CD1c-positive myeloid dendritic cell (primary cell): Measurements from ENCODE around the gene SPRR2F.
"Not testable (repeated sequence)": the region's sequence is repeated elsewhere in the genome, so short reads cannot be mapped to it uniquely, and the experiment has no call there.

Experiments used
- DNase-seq: peaks from one replicate; pipeline ENCODE4 v3.0.0-alpha.2; 2016; ENCODE audit errors: extremely low spot score

Gene SPRR2F

GRCh38 chr1:153113416-153113815, at the start of gene SPRR2F:
Gene SPRR2F, minus strand, starts transcription at chr1:153113516. Its CDS starts 783 bp downstream, at chr1:153112733.
- no peak for DNase-seq

GRCh38 chr1:153155541-153155940, 42.2 kb upstream of the SPRR2F start:
- no peak for DNase-seq

GRCh38 chr1:153152481-153152880, 39.2 kb upstream of the SPRR2F start:
- no peak for DNase-seq

- no peak for DNase-seq
Measured at GRCh38 chr1:153150846-153151245, 37.5 kb upstream of the SPRR2F start, which contains the start of gene SPRR2G. Gene SPRR2G, minus strand, starts transcription at chr1:153150890. Its CDS starts 780 bp downstream, at chr1:153150110.

GRCh38 chr1:153141377-153141776, 28.1 kb upstream of the SPRR2F start:
- no peak for DNase-seq

GRCh38 chr1:153140484-153140883, 27.2 kb upstream of the SPRR2F start:
- DNase-seq = no peak

GRCh38 chr1:153133743-153134142, 20.4 kb upstream of the SPRR2F start:
- no peak for DNase-seq

- no peak for DNase-seq
Measured at GRCh38 chr1:153133267-153133666, 20.0 kb upstream of the SPRR2F start.

- DNase-seq = not testable (repeated sequence)
Measured at GRCh38 chr1:153128688-153129087, 15.4 kb upstream of the SPRR2F start.

- no peak for DNase-seq
Measured at GRCh38 chr1:153127296-153127695, 14.0 kb upstream of the SPRR2F start.

- no peak for DNase-seq
Measured at GRCh38 chr1:153125536-153125935, 12.2 kb upstream of the SPRR2F start.

GRCh38 chr1:153123793-153124192, 10.5 kb upstream of the SPRR2F start:
- DNase-seq = not testable (repeated sequence)

GRCh38 chr1:153122831-153123421, 9.6 kb upstream of the SPRR2F start:
- DNase-seq = no peak

- DNase-seq = no peak
Measured at GRCh38 chr1:153120945-153121344, 7.6 kb upstream of the SPRR2F start.

GRCh38 chr1:153119491-153119971, 6.2 kb upstream of the SPRR2F start:
- no peak for DNase-seq

GRCh38 chr1:153115264-153115663, 1.9 kb upstream of the SPRR2F start:
- not testable (repeated sequence) for DNase-seq

- DNase-seq = not testable (repeated sequence)
Measured at GRCh38 chr1:153112454-153112853, 862 bp downstream of the SPRR2F start.

- DNase-seq = no peak
Measured at GRCh38 chr1:153100245-153100644, 13.1 kb downstream of the SPRR2F start.

GRCh38 chr1:153099461-153100045, 13.8 kb downstream of the SPRR2F start:
- no peak for DNase-seq

- no peak for DNase-seq
Measured at GRCh38 chr1:153095764-153096163, 17.6 kb downstream of the SPRR2F start.

- DNase-seq = no peak
Measured at GRCh38 chr1:153094426-153094825, 18.9 kb downstream of the SPRR2F start, which contains the start of gene SPRR2E. Gene SPRR2E, minus strand, starts transcription at chr1:153094526. Its CDS starts 775 bp downstream, at chr1:153093751.

GRCh38 chr1:153087652-153088051, 25.7 kb downstream of the SPRR2F start:
- no peak for DNase-seq

GRCh38 chr1:153081736-153082135, 31.6 kb downstream of the SPRR2F start:
- no peak for DNase-seq
